Testis (tissue), 3 donors: ENCODE measurements around the gene PRR33. TPM values are rescaled to one million over a fixed set of nuclear protein-coding genes. Genes with fewer than 3 reads are reported as not detected.

Experiments used
- DNase-seq: peaks from one replicate; pipeline ENCODE4 v3.0.0-alpha.2; 2019
- H3K27ac ChIP-seq, 2 donors: fragments of 200-600 bp; sonication (generic); one replicate each; pipeline ENCODE4 v1.5.1; 2019
- H3K27me3 ChIP-seq: fragments of 200-600 bp; sonication (generic); one replicate; pipeline ENCODE4 v1.5.1; 2019
- H3K36me3 ChIP-seq: fragments of 200-600 bp; sonication (generic); one replicate; pipeline ENCODE4 v1.5.1; 2017; ENCODE audit warnings: low read depth; ENCODE audit errors: missing control alignments
- H3K4me1 ChIP-seq: fragments of 200-600 bp; sonication (generic); one replicate; pipeline ENCODE4 v1.5.1; 2019
- H3K4me3 ChIP-seq, 2 donors: fragments of 200-600 bp; sonication (generic); one replicate each; pipeline ENCODE4 v1.5.1; 2017 to 2019
- H3K9me3 ChIP-seq: fragments of 200-600 bp; sonication (generic); one replicate; pipeline ENCODE4 v1.5.1; 2017
- POLR2A ChIP-seq: fragments of 450-650 bp; IDR thresholded peaks from one replicate; pipeline ENCODE4 v1.6.1; 2017; ENCODE audit warnings: antibody characterized with exemption, mild to moderate bottlenecking, moderate library complexity
- WGBS, 2 donors: methylation state at CpG; one replicate each; pipeline ENCODE4 v1.1.5; 2018; 5-methylcytosine and 5-hydroxymethylcytosine counted together
- intact Hi-C: fragments of 100-400 bp; cut with DNase I; formaldehyde crosslinking; loops from one replicate; pipeline ENCODE4 v1.15.1; 2023; ENCODE audit warnings: low total_unique reads
- microRNA-seq, 2 donors: library from miRNA; unstranded; fragments of <30 nt; microRNA quantifications; one replicate each; pipeline ENCODE4, GENCODE V29; 2016; ENCODE audit warnings: borderline number of aligned reads in 2 of 2, borderline replicate concordance in 1 of 2
- polyA plus RNA-seq: library from polyadenylated mRNA; stranded (reverse); fragments of 350-450 nt; fragmentation: Illumina TruSeq; extraction: RNeasy Lipid Tissue Mini Kit (QIAGEN cat#74804); gene quantifications from one replicate; pipeline ENCODE4 v1.2.3, GENCODE V29; 2014; ENCODE audit warnings: low read depth, low replicate concordance; ENCODE audit not compliant: insufficient read depth
- small RNA-seq, 2 donors: library from RNA; depleted of rRNA; stranded (forward); fragments of <200 nt; gene quantifications; one replicate each; pipeline ENCODE3, GENCODE V24; 2016
- total RNA-seq, 2 donors: library from RNA; depleted of rRNA; stranded (reverse); fragments of >200 nt; gene quantifications; one replicate each; pipeline ENCODE4 v1.2.3, GENCODE V29; 2016
- TF ChIP-seq, protein P1 (sequence below), 3 experiments: fragments of 450-650 bp in 2 of 3; fragments of 200-600 bp in 1 of 3; sonication (generic) in 1 of 3; IDR thresholded peaks; one replicate each; pipeline ENCODE4 v1.5.1; 2016 to 2019; ENCODE audit warnings: antibody characterized with exemption in 3 of 3, mild to moderate bottlenecking in 2 of 3, moderate library complexity in 1 of 3

Gene PRR33
- total and polyA plus RNA-seq, 3 donors from 2014 or later = 0.06 TPM; not detected in 2

DNA sequence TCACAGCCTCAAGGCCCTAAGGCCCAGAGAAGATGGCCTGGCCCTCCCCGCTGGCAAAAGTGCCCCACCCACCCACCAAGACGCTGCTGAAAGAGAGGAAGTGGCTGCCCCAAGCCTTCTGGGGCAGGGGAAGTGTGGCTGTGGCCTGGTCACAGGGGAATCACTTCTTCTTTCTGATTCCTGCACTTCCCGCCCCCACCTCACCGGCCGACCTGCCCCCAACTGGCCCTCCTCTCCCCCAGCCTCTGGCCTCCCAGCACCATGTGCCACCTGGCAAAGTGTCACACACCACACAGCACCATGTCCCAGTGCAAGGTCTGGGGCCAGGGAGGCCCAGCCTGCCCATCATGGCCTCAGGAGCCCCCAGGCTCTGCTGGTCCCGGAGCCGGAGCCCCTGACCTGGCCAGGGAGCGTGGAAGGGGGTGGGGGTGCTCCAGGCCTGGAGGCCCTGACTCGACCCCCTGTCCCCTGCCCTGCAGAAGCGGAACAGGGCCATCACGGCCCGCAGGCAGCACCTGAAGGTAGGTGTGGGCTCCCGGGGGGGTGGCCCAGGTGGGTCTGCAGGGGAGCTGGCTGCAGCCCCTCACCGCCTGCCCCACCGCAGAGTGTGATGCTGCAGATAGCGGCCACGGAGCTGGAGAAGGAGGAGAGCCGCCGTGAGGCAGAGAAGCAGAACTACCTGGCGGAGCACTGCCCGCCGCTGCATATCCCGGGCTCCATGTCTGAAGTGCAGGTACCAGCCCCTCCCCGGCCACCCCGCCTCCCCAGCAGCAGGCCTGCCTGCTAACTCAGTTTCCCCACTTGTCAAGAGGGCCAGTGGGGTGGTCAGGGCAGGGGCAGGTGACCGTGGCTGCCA, 51.5 kb downstream of the PRR33 start:
- peaks cover 13% of the 10 kb centered on the region for H3K4me1 ChIP-seq
- no peaks in the 10 kb centered on the region for H3K9me3 ChIP-seq
- H3K4me3 ChIP-seq = no peak overlapping the region
- no peaks in the 10 kb centered on the region for H3K27me3 ChIP-seq
- peak; percentile 52 for DNase-seq
- no peak for TF ChIP-seq POLR2A
- TF ChIP-seq, protein P1, sequence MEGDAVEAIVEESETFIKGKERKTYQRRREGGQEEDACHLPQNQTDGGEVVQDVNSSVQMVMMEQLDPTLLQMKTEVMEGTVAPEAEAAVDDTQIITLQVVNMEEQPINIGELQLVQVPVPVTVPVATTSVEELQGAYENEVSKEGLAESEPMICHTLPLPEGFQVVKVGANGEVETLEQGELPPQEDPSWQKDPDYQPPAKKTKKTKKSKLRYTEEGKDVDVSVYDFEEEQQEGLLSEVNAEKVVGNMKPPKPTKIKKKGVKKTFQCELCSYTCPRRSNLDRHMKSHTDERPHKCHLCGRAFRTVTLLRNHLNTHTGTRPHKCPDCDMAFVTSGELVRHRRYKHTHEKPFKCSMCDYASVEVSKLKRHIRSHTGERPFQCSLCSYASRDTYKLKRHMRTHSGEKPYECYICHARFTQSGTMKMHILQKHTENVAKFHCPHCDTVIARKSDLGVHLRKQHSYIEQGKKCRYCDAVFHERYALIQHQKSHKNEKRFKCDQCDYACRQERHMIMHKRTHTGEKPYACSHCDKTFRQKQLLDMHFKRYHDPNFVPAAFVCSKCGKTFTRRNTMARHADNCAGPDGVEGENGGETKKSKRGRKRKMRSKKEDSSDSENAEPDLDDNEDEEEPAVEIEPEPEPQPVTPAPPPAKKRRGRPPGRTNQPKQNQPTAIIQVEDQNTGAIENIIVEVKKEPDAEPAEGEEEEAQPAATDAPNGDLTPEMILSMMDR (IDR thresholded peaks at IDR 0.05) = no peak
- 88 to 97% methylated on average over 10 to 20 of the region's 26 CpGs for WGBS, 2 donors
- no peaks in the 10 kb centered on the region for H3K36me3 ChIP-seq
- H3K27ac ChIP-seq = no peak overlapping the region
- intact Hi-C loops = loop anchor here (10.0 kb wide), 2 partner anchors 185 to 315 kb away; no protein-coding TSS in a partner anchor

GRCh38 chr11:1839204-1839923, 52.3 kb downstream of the PRR33 start:
- TF ChIP-seq, protein P1 (IDR thresholded peaks at IDR 0.05) = no peak
- no peak for TF ChIP-seq POLR2A
- no peak for DNase-seq
- Histone ChIP-seq H3K27ac (no peak overlapping the region), H3K27me3 (no peaks in the 10 kb centered on the region), H3K4me1 (peaks cover 5% of the 10 kb centered on the region), H3K4me3 (no peak overlapping the region), H3K36me3 (no peaks in the 10 kb centered on the region), H3K9me3 (no peaks in the 10 kb centered on the region)
- intact Hi-C loops = loop anchor here (10.0 kb wide), 2 partner anchors 185 to 315 kb away; no protein-coding TSS in a partner anchor
- 67 to 83% methylated on average over 12 of the region's 12 CpGs for WGBS, 2 donors

DNA sequence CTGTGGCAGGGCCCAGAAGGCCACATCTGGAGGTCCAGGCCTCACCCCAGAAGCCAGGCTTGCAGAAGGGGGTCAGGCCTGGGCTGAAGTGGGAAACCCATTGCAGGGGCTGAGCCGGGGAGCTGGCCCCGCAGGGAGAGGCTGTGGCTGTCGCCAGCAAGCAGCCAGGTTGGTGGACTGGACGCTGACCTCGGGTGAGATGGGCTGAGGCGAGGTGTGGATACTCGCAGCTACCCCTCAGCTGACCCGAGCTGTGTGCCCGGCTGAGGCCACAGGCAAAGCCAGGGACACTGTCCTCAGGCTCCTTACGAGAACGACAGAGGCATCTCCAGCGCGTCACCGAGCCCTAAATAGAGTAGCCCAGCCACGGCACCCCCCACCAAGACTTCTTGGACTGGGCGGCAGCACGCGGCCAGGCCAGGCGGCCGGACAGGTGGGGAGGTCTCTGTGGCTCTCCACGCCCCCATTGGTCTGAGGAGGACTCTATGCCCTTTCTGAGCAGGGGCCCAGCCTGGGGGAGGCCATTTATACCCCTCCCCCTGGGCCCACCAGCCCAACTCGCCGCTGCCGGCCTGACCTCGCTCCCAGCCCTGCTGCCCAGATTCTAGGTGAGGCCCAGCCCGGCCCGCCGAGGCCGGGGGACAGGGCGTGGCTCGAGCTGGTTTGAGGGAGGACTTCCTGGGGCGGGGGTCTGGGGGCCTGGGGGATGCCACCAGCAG, 53.1 kb downstream of the PRR33 start, which contains the start of gene TNNI2:
TNNI2 (plus strand) TSS at position 556 of the 719 bp plus-strand sequence. CDS start 716 bp downstream, outside the sequence.
- no peaks in the 10 kb centered on the region for H3K4me1 ChIP-seq
- H3K36me3 ChIP-seq = no peaks in the 10 kb centered on the region
- WGBS, 2 donors = 85 to 99% methylated on average over 12 to 32 of the region's 32 CpGs
- H3K4me3 ChIP-seq = no peak within 1 kb of the TSS
- H3K27ac ChIP-seq = no peak within 1 kb of the TSS
- intact Hi-C loops = loop anchor here (10.0 kb wide), 2 partner anchors 184 to 316 kb away; no protein-coding TSS in a partner anchor
- TF ChIP-seq POLR2A = no peak
- TF ChIP-seq, protein P1 (IDR thresholded peaks at IDR 0.05) = no peak
- no peak for DNase-seq
- H3K9me3 ChIP-seq = no peaks in the 10 kb centered on the region
- H3K27me3 ChIP-seq = no peaks in the 10 kb centered on the region

Small RNA genes within 50 kb of the gene (microRNA-seq; reads per million reads assigned to microRNA genes)
- 0 reads per million in 2 donors for gene MIR4298
- 0 reads per million in 2 donors for gene MIR7847

Small RNA genes within 50 kb of the gene (small RNA-seq; reads per million reads assigned to genes)
- gene AC051649.1 = 0 reads per million in 2 donors
- gene MIR4298 = 0 reads per million in 2 donors

Other genes with a start within 250 kb of the PRR33 start
- gene KRTAP5-6, start 194.7 kb downstream of the PRR33 start, total RNA-seq = not detected
- not detected for gene KRTAP5-6, start 194.7 kb downstream of the PRR33 start, polyA plus RNA-seq
- 1 to 10 TPM; 6.0 to 9.6 TPM for gene IFITM10, start 141.3 kb downstream of the PRR33 start, total RNA-seq
- 2.6 TPM for gene IFITM10, start 141.3 kb downstream of the PRR33 start, polyA plus RNA-seq
- gene CTSD, start 128.0 kb downstream of the PRR33 start, total RNA-seq = 100 to 1,000 TPM; 522 to 897 TPM
- 486 TPM for gene CTSD, start 128.0 kb downstream of the PRR33 start, polyA plus RNA-seq
- gene SYT8, start 56.9 kb downstream of the PRR33 start, total RNA-seq = 1 to 10 TPM; 1.7 to 2.7 TPM
- 0.98 TPM for gene SYT8, start 56.9 kb downstream of the PRR33 start, polyA plus RNA-seq
- gene TNNI2, start 52.9 kb downstream of the PRR33 start, total RNA-seq = not detected
- gene TNNI2, start 52.9 kb downstream of the PRR33 start, polyA plus RNA-seq = 8.6 TPM
- gene LSP1, start 38.8 kb downstream of the PRR33 start, total RNA-seq = 10 to 100 TPM; 13.0 to 19.9 TPM
- gene LSP1, start 38.8 kb downstream of the PRR33 start, polyA plus RNA-seq = 50.1 TPM
- 10 to 100 TPM in 1 of 2 donors, 1 to 10 TPM in 1; 8.1 to 13.1 TPM for gene TNNT3, start 27.8 kb upstream of the PRR33 start, total RNA-seq
- gene TNNT3, start 27.8 kb upstream of the PRR33 start, polyA plus RNA-seq = 16.1 TPM
- gene MRPL23, start 55.4 kb upstream of the PRR33 start, total RNA-seq = 100 to 1,000 TPM in 1 of 2 donors, 10 to 100 TPM in 1; 92.1 to 109 TPM
- gene MRPL23, start 55.4 kb upstream of the PRR33 start, polyA plus RNA-seq = 50.0 TPM
- gene H19, start 105.9 kb upstream of the PRR33 start, total RNA-seq = 100 to 1,000 TPM; 158 to 224 TPM
- gene H19, start 105.9 kb upstream of the PRR33 start, polyA plus RNA-seq = 328 TPM
- gene IGF2, start 247.5 kb upstream of the PRR33 start, total RNA-seq = 100 to 1,000 TPM in 1 of 2 donors, 10 to 100 TPM in 1; 69.8 to 104 TPM
- 52.3 TPM for gene IGF2, start 247.5 kb upstream of the PRR33 start, polyA plus RNA-seq